GM12891 (cell line): ENCODE results near the gene PTX3.

ENCODE experiments used
- DNase-seq: peaks from one replicate; pipeline ENCODE4 v3.0.0; 2011; ENCODE audit warnings: low spot score; ENCODE audit not compliant: insufficient read length
- FAIRE-seq: peaks from 2 replicates; lab custom pipeline; 2011; peaks lifted over from hg19 to GRCh38; lab: Jason Lieb, UNC
- PAX5 ChIP-seq: IDR thresholded peaks from 2 replicates; pipeline ENCODE4 v1.6.1; 2011; ENCODE audit warnings: low read length, moderate library complexity, mild to moderate bottlenecking; ENCODE audit not compliant: insufficient read depth, severe bottlenecking
- POLR2A ChIP-seq: IDR thresholded peaks from 2 replicates; pipeline ENCODE4 v1.6.1; 2011; ENCODE audit warnings: low read depth, low read length, control low read depth
- POLR2AphosphoS5 ChIP-seq: IDR thresholded peaks from 2 replicates; pipeline ENCODE4 v1.6.1; 2011; ENCODE audit warnings: low read depth, low read length, control low read depth
- POU2F2 ChIP-seq: IDR thresholded peaks from 2 replicates; pipeline ENCODE4 v1.6.1; 2011; ENCODE audit warnings: low read depth, mild to moderate bottlenecking, control low read depth, low read length, moderate library complexity
- SPI1 ChIP-seq: IDR thresholded peaks from 2 replicates; pipeline ENCODE4 v1.6.1; 2011; ENCODE audit warnings: low read depth, low read length, control low read depth
- TAF1 ChIP-seq: IDR thresholded peaks from 2 replicates; pipeline ENCODE4 v1.6.1; 2011; ENCODE audit warnings: low read depth, low read length, control low read depth

The PTX3 gene

GRCh38 chr3:157488144-157488543 is 51.5 kb downstream of the PTX3 start:
- no peak for FAIRE-seq
- no peak for DNase-seq
- no peak for TF ChIP-seq SPI1
- TF ChIP-seq TAF1, result no peak
- TF ChIP-seq POU2F2, result no peak
- TF ChIP-seq POLR2AphosphoS5, result no peak
- no peak for TF ChIP-seq PAX5
- no peak for TF ChIP-seq POLR2A

GRCh38 chr3:157491136-157491535 is 54.5 kb downstream of the PTX3 start:
- no peak for FAIRE-seq

More at GRCh38 chr3:157491136-157491535, 54.5 kb downstream of the PTX3 start:
- no peak for DNase-seq
- TF ChIP-seq POLR2A, result no peak
- TF ChIP-seq POLR2AphosphoS5, result no peak
- TF ChIP-seq TAF1, result no peak
- no peak for TF ChIP-seq PAX5
- TF ChIP-seq POU2F2, result no peak
- no peak for TF ChIP-seq SPI1
